Stomach (tissue), 9 donors: ENCODE data around the gene NT5E. TPM values are rescaled to one million over a fixed set of nuclear protein-coding genes. Genes with fewer than 3 reads are reported as not detected.

Experiments
- DNase-seq, 2 donors: peaks; one replicate each; pipeline versions ENCODE4 v3.0.0 to v3.0.0-alpha.2; 2013 to 2019
- H3K27ac ChIP-seq, 5 donors: fragments of 200-600 bp in 4 of 5; sonication (generic) in 4 of 5; one replicate each; pipeline ENCODE4 v1.5.1; 2013 to 2019; ENCODE audit warnings: mild to moderate bottlenecking in 1 of 5, moderate library complexity in 1 of 5
- H3K27me3 ChIP-seq, 3 donors: fragments of 200-600 bp; sonication (generic); one replicate each; pipeline ENCODE4 v1.5.1; 2017 to 2019; ENCODE audit warnings: mixed run types in 1 of 3
- H3K36me3 ChIP-seq, 4 donors: fragments of 200-600 bp; sonication (generic); 1 replicate in 3 of 4; 2 replicates in 1 of 4; pipeline ENCODE4 v1.5.1; 2016 to 2019
- H3K4me1 ChIP-seq, 4 donors: fragments of 200-600 bp; sonication (generic); one replicate each; pipeline ENCODE4 v1.5.1; 2016 to 2019
- H3K4me3 ChIP-seq, 4 donors: fragments of 200-600 bp; sonication (generic) in 3 of 4; one replicate each; pipeline ENCODE4 v1.5.1; 2016 to 2019; ENCODE audit warnings: mild to moderate bottlenecking in 1 of 4
- H3K9me3 ChIP-seq, 4 donors: fragments of 200-600 bp; sonication (generic); one replicate each; pipeline ENCODE4 v1.5.1; 2016 to 2019
- EP300 ChIP-seq: sonication (generic); formaldehyde crosslinking; IDR thresholded peaks from one replicate; pipeline ENCODE4 v1.6.1; 2017; ENCODE audit warnings: antibody characterized with exemption
- POLR2A ChIP-seq, 4 donors: fragments of 450-650 bp; IDR thresholded peaks; one replicate each; pipeline ENCODE4 v1.6.1; 2016; ENCODE audit warnings: antibody characterized with exemption in 4 of 4, control low read depth in 2 of 4, mild to moderate bottlenecking in 1 of 4, moderate library complexity in 1 of 4
- POLR2AphosphoS5 ChIP-seq, 3 donors: sonication (generic); formaldehyde crosslinking; IDR thresholded peaks; one replicate each; pipeline ENCODE4 v1.6.1; 2016; ENCODE audit warnings: antibody characterized with exemption in 3 of 3
- WGBS, 5 donors: extraction: QIAGEN DNeasy Blood & Tissue Kit in 3 of 5; methylation state at CpG; one replicate each; pipeline versions ENCODE4 v1.1.5 to v1.1.7; 2013 to 2018; 5-methylcytosine and 5-hydroxymethylcytosine counted together
- intact Hi-C: fragments of 100-400 bp; cut with DNase I; formaldehyde crosslinking; loops from one replicate; pipeline ENCODE4 v1.15.1; 2023; ENCODE audit warnings: low total_unique reads
- polyA plus RNA-seq, 3 donors: library from polyadenylated mRNA; stranded (reverse); fragments of 200-250 nt; gene quantifications; one replicate each; pipeline ENCODE4 v1.2.3, GENCODE V29; 2013
- total RNA-seq, 5 donors: library from RNA; depleted of rRNA; stranded (reverse); fragments of >200 nt; gene quantifications; one replicate each; pipeline versions ENCODE4 v1.1.0 to v1.2.3, GENCODE V29; 2014 to 2016
- TF ChIP-seq, protein P1 (sequence below), 7 experiments: fragments of 450-650 bp in 4 of 7; fragments of 200-600 bp in 3 of 7; sonication (generic) in 3 of 7; IDR thresholded peaks; one replicate each; pipeline ENCODE4 v1.5.1; 2016 to 2019; ENCODE audit warnings: antibody characterized with exemption in 7 of 7, control low read depth in 2 of 7, mild to moderate bottlenecking in 1 of 7
- donor health status: healthy with polysubstance abuse.
- donor health status: Bipolar disorder and iron deficiency.
- donor health status: healthy.

The NT5E gene
- total and polyA plus RNA-seq, 8 donors: 2.9 to 18.8 (median 7.2) TPM

GRCh38 chr6:85452441-85452881, 2.6 kb downstream of the NT5E start:
- intact Hi-C loops: no loop called here
- peak in 1 of 2 donors; percentile 49 for DNase-seq
- WGBS, 5 donors: 45 to 58% (median 51%) methylated on average over 5 of the region's 5 CpGs
- Histone ChIP-seq H3K9me3 (no peaks in the 10 kb centered on the region), H3K27me3 (peaks cover 0 to 18% (median 8%) of the 10 kb centered on the region in 3 donors), H3K36me3 (no peaks in the 10 kb centered on the region), H3K4me3 (no peak overlapping the region), H3K27ac (peak overlapping the region in 2 of 5 donors; percentile 3 to 91), H3K4me1 (peaks cover 8 to 54% (median 44%) of the 10 kb centered on the region in 4 donors)
- TF ChIP-seq POLR2AphosphoS5 (IDR thresholded peaks at IDR 0.05) (peak in 1 of 3 donors; percentile 65), EP300 (no peak)

DNA sequence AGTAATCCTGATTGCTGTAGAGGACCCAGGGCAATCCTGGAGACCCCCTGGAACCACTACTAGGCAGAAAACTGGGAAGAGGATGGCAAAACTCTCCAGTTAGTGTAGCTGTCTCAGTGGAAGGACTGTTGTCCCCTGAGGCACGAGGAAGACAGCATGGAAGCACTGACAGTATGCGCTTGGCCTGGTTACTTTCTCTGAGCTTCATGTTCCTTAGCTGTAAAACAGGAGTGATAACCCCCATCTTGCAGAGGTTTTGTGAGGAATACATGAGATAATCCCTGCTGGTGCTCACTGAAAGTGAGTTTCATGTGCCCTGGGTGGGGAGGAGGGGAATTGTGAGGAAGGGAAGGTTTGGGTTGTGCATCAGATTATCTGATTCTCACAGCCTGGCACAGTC, 3.2 kb downstream of the NT5E start:
- Histone ChIP-seq H3K9me3 (no peaks in the 10 kb centered on the region), H3K4me3 (no peak overlapping the region), H3K27ac (peak overlapping the region in 1 of 5 donors; percentile 91), H3K27me3 (peaks cover 0 to 18% (median 8%) of the 10 kb centered on the region in 3 donors), H3K36me3 (no peaks in the 10 kb centered on the region), H3K4me1 (peaks cover 8 to 59% (median 45%) of the 10 kb centered on the region in 4 donors)
- DNase-seq: no peak
- WGBS, 5 donors: 88 to 95% (median 91%) methylated on average over 2 of the region's 2 CpGs
- intact Hi-C loops: no loop called here
- TF ChIP-seq EP300: no peak
- TF ChIP-seq, protein P1, sequence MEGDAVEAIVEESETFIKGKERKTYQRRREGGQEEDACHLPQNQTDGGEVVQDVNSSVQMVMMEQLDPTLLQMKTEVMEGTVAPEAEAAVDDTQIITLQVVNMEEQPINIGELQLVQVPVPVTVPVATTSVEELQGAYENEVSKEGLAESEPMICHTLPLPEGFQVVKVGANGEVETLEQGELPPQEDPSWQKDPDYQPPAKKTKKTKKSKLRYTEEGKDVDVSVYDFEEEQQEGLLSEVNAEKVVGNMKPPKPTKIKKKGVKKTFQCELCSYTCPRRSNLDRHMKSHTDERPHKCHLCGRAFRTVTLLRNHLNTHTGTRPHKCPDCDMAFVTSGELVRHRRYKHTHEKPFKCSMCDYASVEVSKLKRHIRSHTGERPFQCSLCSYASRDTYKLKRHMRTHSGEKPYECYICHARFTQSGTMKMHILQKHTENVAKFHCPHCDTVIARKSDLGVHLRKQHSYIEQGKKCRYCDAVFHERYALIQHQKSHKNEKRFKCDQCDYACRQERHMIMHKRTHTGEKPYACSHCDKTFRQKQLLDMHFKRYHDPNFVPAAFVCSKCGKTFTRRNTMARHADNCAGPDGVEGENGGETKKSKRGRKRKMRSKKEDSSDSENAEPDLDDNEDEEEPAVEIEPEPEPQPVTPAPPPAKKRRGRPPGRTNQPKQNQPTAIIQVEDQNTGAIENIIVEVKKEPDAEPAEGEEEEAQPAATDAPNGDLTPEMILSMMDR (IDR thresholded peaks at IDR 0.05): no peak
- no peak for TF ChIP-seq POLR2AphosphoS5 (IDR thresholded peaks at IDR 0.05)
- no peak for TF ChIP-seq POLR2A (IDR thresholded peaks at IDR 0.05)

DNA sequence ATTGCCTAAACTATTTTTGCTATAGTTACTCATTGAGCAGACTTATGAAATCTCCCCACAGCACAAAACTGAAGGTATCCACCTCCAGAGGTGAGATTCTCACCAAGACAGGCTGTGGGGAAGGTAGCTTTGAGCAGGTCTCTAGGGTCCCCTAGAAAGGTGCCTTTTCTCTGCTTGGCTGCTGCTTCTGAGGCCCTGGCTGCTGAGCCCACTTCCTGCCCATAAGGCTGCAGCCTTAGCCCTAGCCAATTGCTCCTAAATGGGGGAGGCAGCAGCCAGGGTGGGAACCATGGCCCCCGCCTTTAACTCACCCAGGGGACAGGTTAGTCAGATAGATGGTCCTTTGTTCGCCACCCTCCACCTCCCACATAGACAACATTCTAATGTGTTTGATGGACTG, 3.6 kb downstream of the NT5E start:
- peaks cover 8 to 64% (median 47%) of the 10 kb centered on the region in 4 donors for H3K4me1 ChIP-seq
- TF ChIP-seq POLR2A (IDR thresholded peaks at IDR 0.05): no peak
- TF ChIP-seq, protein P1 (IDR thresholded peaks at IDR 0.05): no peak
- TF ChIP-seq POLR2AphosphoS5 (IDR thresholded peaks at IDR 0.05): no peak
- no peak for TF ChIP-seq EP300
- 83 to 97% (median 93%) methylated on average over 2 of the region's 2 CpGs for WGBS, 5 donors
- no peak overlapping the region for H3K4me3 ChIP-seq
- DNase-seq: no peak
- no peaks in the 10 kb centered on the region for H3K9me3 ChIP-seq
- H3K36me3 ChIP-seq: no peaks in the 10 kb centered on the region
- intact Hi-C loops: no loop called here
- peak overlapping the region in 1 of 5 donors; percentile 91 for H3K27ac ChIP-seq
- H3K27me3 ChIP-seq: peaks cover 0 to 18% (median 8%) of the 10 kb centered on the region in 3 donors

GRCh38 chr6:85455471-85456026, 5.7 kb downstream of the NT5E start:
- 76 to 86% (median 80%) methylated on average over 3 of the region's 3 CpGs for WGBS, 5 donors
- peaks cover 10 to 65% (median 43%) of the 10 kb centered on the region in 4 donors for H3K4me1 ChIP-seq

More at GRCh38 chr6:85455471-85456026, 5.7 kb downstream of the NT5E start:
- Histone ChIP-seq H3K27me3 (peaks cover 0 to under 1% (median 0%) of the 10 kb centered on the region in 3 donors), H3K36me3 (no peaks in the 10 kb centered on the region), H3K9me3 (no peaks in the 10 kb centered on the region), H3K27ac (no peak overlapping the region), H3K4me3 (no peak overlapping the region)
- TF ChIP-seq POLR2A (IDR thresholded peaks at IDR 0.05) (no peak), POLR2AphosphoS5 (IDR thresholded peaks at IDR 0.05) (no peak), EP300 (no peak)
- TF ChIP-seq, protein P1 (IDR thresholded peaks at IDR 0.05): no peak
- DNase-seq: no peak
- intact Hi-C loops: no loop called here
